PFSK-1 (cell line): Measurements from ENCODE around the gene CYSLTR2.

Source experiments
- FOXP2 ChIP-seq: optimal IDR thresholded peaks from 2 replicates; pipeline ENCODE3; 2011; ENCODE audit warnings: borderline replicate concordance, control low read depth, inconsistent platforms; ENCODE audit not compliant: insufficient read depth; ENCODE audit errors: extremely low read length, extremely low read depth
- TAF1 ChIP-seq: IDR thresholded peaks from 2 replicates; pipeline ENCODE4 v1.6.1; 2012; ENCODE audit warnings: low read length, control low read depth, borderline replicate concordance; ENCODE audit not compliant: insufficient read depth

DNA sequence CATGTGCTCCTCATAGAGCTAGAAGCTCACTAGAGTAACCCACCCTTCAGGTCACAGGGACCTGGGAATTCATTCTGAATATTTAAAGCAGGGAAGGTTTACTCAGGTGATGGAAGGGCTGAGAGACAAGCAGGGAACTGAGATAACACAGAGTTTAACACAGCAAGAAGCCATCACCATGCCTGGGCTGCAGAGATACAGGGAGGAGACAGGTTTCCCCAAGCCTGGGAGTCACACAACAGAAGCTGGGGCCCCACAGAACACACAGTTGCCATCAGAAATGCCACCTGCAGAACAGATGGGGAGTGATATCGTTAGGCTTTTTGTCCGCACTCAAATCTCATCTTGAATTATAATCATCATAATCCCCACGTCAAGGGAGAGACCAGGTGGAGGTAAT lies 7.9 kb upstream of the CYSLTR2 start:
- TF ChIP-seq TAF1, result no peak
- TF ChIP-seq FOXP2, result no peak
